ENCODE results near the gene UBC. TPM values are rescaled to one million over a fixed set of nuclear protein-coding genes. Genes with fewer than 3 reads are reported as not detected.

Gene UBC
- total and polyA plus RNA-seq, 9 of the 15 experiments (the other 6 are each of a cell fraction or from before 2014, with no cell fraction given) = 533 to 1,153 (median 813) TPM

DNA sequence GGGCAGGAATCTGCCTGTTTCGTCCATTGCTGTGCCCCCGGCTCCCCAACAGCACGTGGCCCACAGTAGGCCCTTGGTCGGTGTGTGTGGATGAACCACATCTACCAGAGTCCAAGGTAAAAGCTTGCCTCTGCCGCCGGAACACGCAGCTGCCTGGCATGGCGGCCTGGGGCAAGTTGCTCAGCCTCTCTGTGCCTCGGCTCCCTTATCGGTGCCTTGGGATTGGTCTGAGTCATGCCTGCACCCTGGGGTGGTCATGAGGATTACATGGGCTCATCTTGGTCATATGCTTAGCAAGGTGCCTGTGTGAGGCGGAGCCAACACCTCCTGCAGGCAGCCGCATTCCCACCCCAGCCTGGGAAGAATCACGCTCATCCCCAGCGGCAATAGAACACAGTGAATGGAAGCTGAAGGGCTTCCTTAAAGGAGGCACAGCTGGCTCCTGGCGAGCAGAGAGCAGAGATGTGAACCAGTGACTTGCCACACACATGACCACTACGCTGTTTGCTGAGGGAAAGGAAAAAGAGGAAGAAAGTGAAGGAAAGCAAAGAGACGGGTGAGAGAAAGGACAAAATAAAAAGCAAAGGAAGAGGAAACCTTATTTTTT, 45.3 kb downstream of the UBC start (continued):
- TF ChIP-seq MAFG (tag; conservative IDR thresholded peaks at IDR 0.05) = peak; percentile 53; the same call in 1 of the 2 replicates
- TF ChIP-seq, protein P1, sequence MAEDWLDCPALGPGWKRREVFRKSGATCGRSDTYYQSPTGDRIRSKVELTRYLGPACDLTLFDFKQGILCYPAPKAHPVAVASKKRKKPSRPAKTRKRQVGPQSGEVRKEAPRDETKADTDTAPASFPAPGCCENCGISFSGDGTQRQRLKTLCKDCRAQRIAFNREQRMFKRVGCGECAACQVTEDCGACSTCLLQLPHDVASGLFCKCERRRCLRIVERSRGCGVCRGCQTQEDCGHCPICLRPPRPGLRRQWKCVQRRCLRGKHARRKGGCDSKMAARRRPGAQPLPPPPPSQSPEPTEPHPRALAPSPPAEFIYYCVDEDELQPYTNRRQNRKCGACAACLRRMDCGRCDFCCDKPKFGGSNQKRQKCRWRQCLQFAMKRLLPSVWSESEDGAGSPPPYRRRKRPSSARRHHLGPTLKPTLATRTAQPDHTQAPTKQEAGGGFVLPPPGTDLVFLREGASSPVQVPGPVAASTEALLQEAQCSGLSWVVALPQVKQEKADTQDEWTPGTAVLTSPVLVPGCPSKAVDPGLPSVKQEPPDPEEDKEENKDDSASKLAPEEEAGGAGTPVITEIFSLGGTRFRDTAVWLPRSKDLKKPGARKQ (CRISPR knock-in tag; IDR thresholded peaks at IDR 0.05) = no peak
- peak; percentile 52 for TF ChIP-seq TCF3 (CRISPR knock-in tag; IDR thresholded peaks at IDR 0.05)
- TF ChIP-seq ZNF511 (CRISPR knock-in tag; IDR thresholded peaks at IDR 0.05) = 0 out of 2 replicates have a peak, but pooled peaks have one; percentile 24
- no peak for TF ChIP-seq KAT2B (IDR thresholded peaks at IDR 0.05; ENCODE audit: low read depth, low read length)
- TF ChIP-seq ZNF263 (CRISPR knock-in tag; IDR thresholded peaks at IDR 0.05; ENCODE audit: borderline replicate concordance) = peak; percentile 59; the same call in 1 of the 2 replicates
- TF ChIP-seq, protein P2, sequence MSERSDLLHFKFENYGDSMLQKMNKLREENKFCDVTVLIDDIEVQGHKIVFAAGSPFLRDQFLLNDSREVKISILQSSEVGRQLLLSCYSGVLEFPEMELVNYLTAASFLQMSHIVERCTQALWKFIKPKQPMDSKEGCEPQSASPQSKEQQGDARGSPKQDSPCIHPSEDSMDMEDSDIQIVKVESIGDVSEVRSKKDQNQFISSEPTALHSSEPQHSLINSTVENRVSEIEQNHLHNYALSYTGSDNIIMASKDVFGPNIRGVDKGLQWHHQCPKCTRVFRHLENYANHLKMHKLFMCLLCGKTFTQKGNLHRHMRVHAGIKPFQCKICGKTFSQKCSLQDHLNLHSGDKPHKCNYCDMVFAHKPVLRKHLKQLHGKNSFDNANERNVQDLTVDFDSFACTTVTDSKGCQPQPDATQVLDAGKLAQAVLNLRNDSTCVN (CRISPR knock-in tag; IDR thresholded peaks at IDR 0.05) = no peak
- TF ChIP-seq PTBP1 (IDR thresholded peaks at IDR 0.05; ENCODE audit: low read depth, low read length) = no peak
- TF ChIP-seq GTF3C2 (IDR thresholded peaks at IDR 0.05; ENCODE audit: borderline replicate concordance, extremely low read depth, insufficient read length) = no peak
- no peak for TF ChIP-seq SMC3 (conservative IDR thresholded peaks at IDR 0.05; ENCODE audit: insufficient read depth, low read depth, low read length)
- no peak for TF ChIP-seq ZNF655 (CRISPR knock-in tag; IDR thresholded peaks at IDR 0.05)
- TF ChIP-seq TCF15 (CRISPR knock-in tag; IDR thresholded peaks at IDR 0.05) = no peak; the same call in 1 of the 2 replicates
- TF ChIP-seq ETS2 (tag; IDR thresholded peaks at IDR 0.05; ENCODE audit: borderline replicate concordance, poor library complexity, severe bottlenecking) = no peak
- TF ChIP-seq ZNF23 (CRISPR knock-in tag; IDR thresholded peaks at IDR 0.05) = no peak
- peak; percentile 44 for TF ChIP-seq TBP (optimal IDR thresholded peaks at IDR 0.05; ENCODE audit: low read depth, low read length)
- TF ChIP-seq TSC22D4 (tag; IDR thresholded peaks at IDR 0.05) = no peak
- peak; percentile 26; the same call in 1 of the 2 replicates for TF ChIP-seq CEBPG (CRISPR knock-in tag; IDR thresholded peaks at IDR 0.05)
- TF ChIP-seq CEBPG (tag; conservative IDR thresholded peaks at IDR 0.05 in 1 of 2, IDR thresholded peaks at IDR 0.05 in 1 of 2) = no peak

Data from K562 (cell line).